HK-2 (cell line): ENCODE results near the gene PDE9A.
"Not testable (repeated sequence)": the region's sequence is repeated elsewhere in the genome, so short reads cannot be mapped to it uniquely, and the experiment has no call there.

ENCODE experiments used
- DNase-seq: peaks from one replicate; pipeline ENCODE4 v3.0.0-alpha.2; 2018; ENCODE audit not compliant: unreplicated experiment

Gene PDE9A

GRCh38 chr21:42624095-42624790 is 29.2 kb upstream of the PDE9A start:
- DNase-seq: peak; percentile 27

- no peak for DNase-seq
Observed at GRCh38 chr21:42624936-42625335, 28.5 kb upstream of the PDE9A start.

- no peak for DNase-seq
Observed at GRCh38 chr21:42626171-42626570, 27.2 kb upstream of the PDE9A start.

- DNase-seq: no peak
Observed at GRCh38 chr21:42627527-42628289, 25.7 kb upstream of the PDE9A start.

GRCh38 chr21:42628466-42629061 is 24.9 kb upstream of the PDE9A start:
- DNase-seq: not testable (repeated sequence)

GRCh38 chr21:42629933-42630589 is 23.4 kb upstream of the PDE9A start:
- no peak for DNase-seq

- DNase-seq: no peak
Observed at GRCh38 chr21:42630626-42631025, 22.8 kb upstream of the PDE9A start.

GRCh38 chr21:42631142-42631541 is 22.3 kb upstream of the PDE9A start:
- no peak for DNase-seq

GRCh38 chr21:42632336-42632751 is 21.1 kb upstream of the PDE9A start:
- DNase-seq: no peak

- no peak for DNase-seq
Observed at GRCh38 chr21:42632771-42633690, 20.4 kb upstream of the PDE9A start.

- DNase-seq: no peak
Observed at GRCh38 chr21:42633858-42634257, 19.6 kb upstream of the PDE9A start.

GRCh38 chr21:42635848-42636519 is 17.4 kb upstream of the PDE9A start:
- no peak for DNase-seq

- no peak for DNase-seq
Observed at GRCh38 chr21:42636520-42637266, 16.7 kb upstream of the PDE9A start.

GRCh38 chr21:42637267-42638041 is 16.0 kb upstream of the PDE9A start:
- no peak for DNase-seq

- no peak for DNase-seq
Observed at GRCh38 chr21:42638266-42638863, 15.1 kb upstream of the PDE9A start.

GRCh38 chr21:42639646-42640152 is 13.7 kb upstream of the PDE9A start:
- no peak for DNase-seq

- no peak for DNase-seq
Observed at GRCh38 chr21:42640486-42640885, 12.9 kb upstream of the PDE9A start.
